Activated naive CD4-positive, alpha-beta T cell treated with Interleukin-2 at 50 U/mL for 16 hours (primary cell): ENCODE results near the gene ZNF407.

Source experiments
- DNase-seq: peaks from one replicate; pipeline ENCODE4 v3.0.0-alpha.2; 2020

The ZNF407 gene

GRCh38 chr18:74896390-74896991 lies 298.8 kb downstream of the ZNF407 start:
- peak; percentile 27 for DNase-seq

DNA sequence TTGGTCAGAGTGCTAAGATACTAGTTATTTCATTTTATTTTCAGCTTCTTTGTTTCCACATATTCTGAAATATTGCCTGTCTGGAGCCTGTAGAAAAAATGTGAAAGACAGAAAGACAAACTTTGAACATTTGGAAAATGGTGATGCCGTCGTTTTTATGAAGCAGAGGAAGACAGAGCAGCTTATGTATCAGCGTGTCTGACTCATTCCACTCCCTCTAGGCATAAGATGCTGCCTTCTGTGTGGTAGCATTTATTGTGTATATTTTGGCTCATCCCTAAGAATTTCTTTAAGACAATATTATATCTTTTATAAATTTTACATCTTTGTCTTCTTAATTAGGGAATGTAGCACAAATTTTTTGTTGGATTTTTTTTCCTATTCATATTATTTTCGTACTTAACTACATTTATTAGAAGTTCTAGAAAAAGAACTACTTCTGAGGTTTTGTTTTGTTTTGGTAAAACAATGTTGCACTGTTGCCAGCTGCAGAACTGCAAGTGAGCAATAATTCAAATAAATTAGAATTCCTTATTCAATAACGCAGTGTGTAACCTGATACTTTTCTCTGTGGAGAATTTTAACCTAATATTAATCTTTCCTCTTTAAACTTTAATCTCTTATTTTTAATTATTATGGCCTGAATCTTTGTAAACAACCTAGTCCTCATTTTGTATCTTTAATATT lies 300.4 kb downstream of the ZNF407 start:
- no peak for DNase-seq

DNA sequence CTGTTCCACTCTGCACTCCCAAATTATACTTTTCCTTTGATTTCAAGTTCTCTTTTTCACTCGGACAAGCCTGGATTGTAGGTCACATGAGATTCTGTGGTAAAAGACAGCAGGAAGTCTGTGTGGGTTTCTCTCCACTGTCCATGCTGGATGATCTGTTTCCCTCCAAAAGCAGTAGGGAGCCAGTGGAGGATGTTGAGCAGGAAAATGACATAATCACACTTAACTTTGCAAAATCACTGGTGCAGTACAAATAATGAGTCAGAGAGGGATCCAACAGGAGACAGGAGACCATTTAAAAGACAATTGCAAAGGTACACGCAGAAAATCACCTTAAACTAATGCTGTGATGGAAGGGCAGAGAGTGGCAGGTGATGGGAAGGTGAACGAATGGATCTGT lies 301.3 kb downstream of the ZNF407 start:
- DNase-seq, result no peak

DNA sequence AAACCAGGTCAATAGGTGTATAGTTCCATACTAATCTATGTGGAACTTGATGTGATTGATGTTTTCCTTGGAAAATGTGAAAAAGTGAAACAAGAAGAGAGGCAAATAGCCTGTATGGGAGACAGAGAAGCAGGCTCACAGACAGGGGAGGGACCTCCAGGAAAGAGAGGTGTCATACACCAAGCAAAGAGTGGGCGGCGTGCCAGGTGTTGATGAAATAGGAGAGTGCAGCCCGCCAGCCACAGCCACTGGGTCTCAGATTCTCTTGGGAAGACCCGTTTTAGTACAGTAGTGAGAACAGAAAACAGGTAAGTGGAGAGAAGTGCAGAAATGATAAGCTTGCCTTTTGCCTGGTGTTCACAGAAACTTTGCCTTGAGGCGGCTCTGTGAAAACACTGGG lies 301.9 kb downstream of the ZNF407 start:
- no peak for DNase-seq

- no peak for DNase-seq
Observed at GRCh38 chr18:74901362-74902146, 303.9 kb downstream of the ZNF407 start.

DNA sequence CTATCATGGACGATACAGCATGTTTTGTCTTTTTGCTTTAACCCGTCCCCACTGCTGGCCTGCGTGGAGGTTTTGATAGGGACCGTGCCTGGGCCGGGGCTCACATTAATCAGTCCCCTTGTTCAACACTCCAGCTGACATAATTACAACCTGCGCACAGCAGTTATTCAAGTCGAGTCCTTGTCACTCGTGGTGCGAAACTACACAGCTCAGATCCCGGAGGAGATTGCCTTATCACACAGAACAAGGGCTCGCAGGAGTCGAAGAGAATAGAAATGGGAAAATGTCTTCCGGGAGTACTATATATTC lies 304.4 kb downstream of the ZNF407 start:
- DNase-seq, result no peak

- DNase-seq, result no peak
Observed at GRCh38 chr18:74905247-74905646, 307.6 kb downstream of the ZNF407 start.

- DNase-seq, result no peak
Observed at GRCh38 chr18:74906184-74906583, 308.5 kb downstream of the ZNF407 start.

GRCh38 chr18:74914052-74914591 lies 316.5 kb downstream of the ZNF407 start:
- no peak for DNase-seq

DNA sequence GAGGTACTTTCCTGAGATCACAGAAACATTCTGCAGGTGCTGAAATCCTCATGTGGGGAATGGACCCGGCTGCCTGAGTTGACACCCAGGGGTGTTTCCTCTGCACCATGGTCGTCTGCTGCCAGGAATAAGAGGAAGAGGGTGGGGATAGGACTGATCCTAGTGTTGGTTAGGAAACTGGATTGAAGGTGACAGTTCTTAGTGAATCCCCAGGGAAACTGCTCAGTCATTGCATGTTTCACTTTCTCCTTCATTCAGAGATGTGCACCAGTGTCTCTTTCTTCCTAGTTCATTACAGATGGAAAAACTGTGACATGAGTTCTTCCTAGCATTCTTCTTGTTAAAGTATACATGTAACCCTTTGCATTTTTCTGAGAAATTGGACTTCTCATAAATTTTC lies 317.0 kb downstream of the ZNF407 start:
- no peak for DNase-seq

DNA sequence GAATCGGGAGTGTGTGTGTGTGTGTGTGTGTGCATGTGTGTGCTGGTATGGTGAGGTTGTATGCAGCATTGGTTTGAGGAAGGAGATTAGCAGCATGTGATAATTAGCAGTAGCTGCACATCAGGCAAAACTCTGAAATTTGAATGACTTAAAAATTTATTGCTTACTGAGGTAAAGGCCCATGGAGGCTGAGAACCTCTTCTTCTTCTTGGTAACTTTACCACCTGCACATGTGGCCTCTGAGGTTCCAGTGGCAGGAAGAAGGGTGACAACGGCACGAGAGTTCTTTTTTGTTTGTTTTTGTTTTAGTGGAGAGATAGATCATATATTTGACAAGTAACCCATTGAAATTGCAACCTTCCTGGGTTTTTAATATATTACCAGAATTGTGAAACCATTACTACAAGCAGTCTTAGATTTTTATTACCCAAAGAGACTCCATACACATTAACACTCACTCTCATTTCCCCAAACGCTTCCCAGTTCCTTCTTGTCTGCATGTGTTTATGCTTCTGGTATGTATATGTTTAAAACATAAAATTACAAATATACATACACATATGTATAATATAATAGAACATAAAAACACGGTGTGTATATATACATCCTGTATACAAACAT lies 319.2 kb downstream of the ZNF407 start:
- DNase-seq, result no peak

DNA sequence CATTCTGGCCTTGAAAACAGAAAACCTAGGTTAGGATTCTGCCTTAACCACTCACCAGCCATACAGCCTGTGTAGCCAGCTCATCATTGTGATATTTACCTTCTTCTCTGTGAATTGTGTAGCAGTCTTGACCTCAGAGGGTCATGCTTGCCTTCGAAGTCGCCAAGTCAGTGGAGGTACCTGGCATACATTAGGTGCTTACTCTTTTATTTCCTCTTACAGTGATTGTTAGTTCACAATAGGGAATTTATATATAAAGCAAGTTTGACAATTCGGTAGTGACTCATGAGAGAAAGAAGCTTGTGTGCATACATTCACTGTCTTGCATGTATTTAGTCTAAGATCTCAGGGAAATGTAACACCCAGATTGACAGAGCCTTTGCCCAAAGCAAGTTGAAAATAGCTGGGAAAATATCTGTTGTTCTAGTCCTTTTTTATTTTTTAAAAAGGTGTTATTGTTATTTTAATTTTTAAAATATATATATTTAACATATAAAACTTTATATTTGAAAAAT lies 320.7 kb downstream of the ZNF407 start:
- DNase-seq, result no peak

- no peak for DNase-seq
Observed at GRCh38 chr18:74921057-74921820, 323.6 kb downstream of the ZNF407 start.

DNA sequence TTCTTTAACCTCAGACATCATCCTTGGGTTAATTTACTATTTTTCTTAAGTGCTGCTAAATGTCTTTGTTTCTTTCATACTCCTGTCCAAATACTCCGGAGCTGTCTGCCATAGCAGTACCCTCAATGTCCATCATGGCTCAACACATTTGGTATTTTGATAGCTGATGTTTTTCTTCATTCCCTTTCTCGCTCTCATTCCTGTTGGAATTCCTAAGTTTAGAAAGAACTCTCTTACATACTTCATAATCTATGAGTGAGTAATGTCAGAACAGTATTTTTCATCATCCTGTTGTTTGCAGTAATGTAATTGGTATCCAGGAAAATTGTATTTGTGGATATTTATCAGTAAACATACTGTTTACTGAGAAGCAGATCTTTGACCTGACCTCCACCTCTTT lies 328.4 kb downstream of the ZNF407 start:
- DNase-seq, result no peak

- no peak for DNase-seq
Observed at GRCh38 chr18:74928194-74928968, 330.7 kb downstream of the ZNF407 start.

DNA sequence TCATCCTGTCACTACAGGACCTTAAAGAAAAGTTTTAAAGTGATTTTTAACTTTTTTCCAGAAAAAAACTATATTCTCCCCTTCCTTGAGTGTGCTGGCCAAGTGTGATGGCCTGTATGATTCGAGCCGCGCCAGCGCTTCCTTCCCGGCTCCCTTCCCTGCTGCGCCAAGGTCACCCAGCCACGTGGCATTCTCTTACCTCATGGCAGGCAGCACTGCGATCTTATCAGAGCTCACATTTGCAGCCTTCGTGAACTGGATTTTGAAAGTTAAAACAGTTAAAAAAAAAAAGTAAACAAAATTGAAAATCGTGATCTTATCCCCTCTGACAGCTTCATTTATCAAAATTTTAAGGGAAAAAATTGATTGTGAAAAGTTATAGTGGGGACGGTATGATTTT lies 331.4 kb downstream of the ZNF407 start:
- no peak for DNase-seq

GRCh38 chr18:74930616-74931015 lies 332.9 kb downstream of the ZNF407 start:
- DNase-seq, result no peak

GRCh38 chr18:74933930-74934329 lies 336.3 kb downstream of the ZNF407 start:
- DNase-seq, result no peak

DNA sequence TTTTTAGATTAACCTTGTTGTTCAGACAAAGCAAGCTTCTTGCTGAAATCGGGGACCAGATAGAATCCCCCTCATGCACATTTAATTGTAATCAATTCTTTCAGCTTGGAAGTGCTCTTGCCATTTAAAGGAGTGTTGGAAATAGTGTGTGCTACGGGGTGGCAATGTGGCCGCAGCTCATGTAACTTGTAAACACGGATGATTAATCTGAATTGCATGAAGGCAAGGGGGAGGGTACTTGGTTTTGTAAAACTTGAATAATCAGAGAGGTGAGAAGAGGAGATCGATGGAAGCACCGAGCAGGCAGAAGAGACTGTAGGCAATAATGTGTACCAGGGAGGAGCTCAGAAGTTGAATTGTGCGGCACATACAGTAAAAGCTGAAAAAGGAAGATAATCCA lies 337.8 kb downstream of the ZNF407 start:
- DNase-seq, result no peak

GRCh38 chr18:74936343-74936742 lies 338.7 kb downstream of the ZNF407 start:
- DNase-seq, result no peak

DNA sequence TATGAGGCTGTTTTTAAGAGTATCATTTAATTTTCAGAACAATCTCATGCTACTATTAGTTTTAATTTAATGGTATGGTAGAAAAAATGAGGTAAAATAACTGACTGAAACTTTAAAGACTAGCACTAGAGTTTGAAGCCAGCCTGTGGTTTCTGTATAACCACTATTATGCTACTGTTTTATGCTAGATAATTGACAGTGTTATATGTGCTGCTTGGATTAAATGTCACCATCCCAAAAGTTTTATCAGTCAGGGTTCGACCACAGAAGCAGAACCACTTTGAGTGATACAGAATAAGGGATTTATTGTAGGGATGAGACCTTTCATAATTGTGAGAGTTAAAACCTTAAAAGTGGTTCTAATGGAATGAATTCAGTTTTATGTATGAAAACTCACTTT lies 339.6 kb downstream of the ZNF407 start:
- DNase-seq, result no peak

- no peak for DNase-seq
Observed at GRCh38 chr18:74940856-74941255, 343.2 kb downstream of the ZNF407 start.
